GM11168 (cell line): ENCODE results near the gene RAPGEF5.

ENCODE experiments used
- in situ Hi-C: fragments of 300-500 bp; cut with MboI; formaldehyde crosslinking; loops from one replicate; pipeline ENCODE4 v1.12.0; 2022; ENCODE audit warnings: low sequenced_read_pairs; ENCODE audit not compliant: unreplicated experiment

The RAPGEF5 gene

GRCh38 chr7:22277375-22277774, 79.6 kb downstream of the RAPGEF5 start:
- in situ Hi-C loops: no loop called here

GRCh38 chr7:22275661-22276060, 81.3 kb downstream of the RAPGEF5 start:
- in situ Hi-C loops: no loop called here

DNA sequence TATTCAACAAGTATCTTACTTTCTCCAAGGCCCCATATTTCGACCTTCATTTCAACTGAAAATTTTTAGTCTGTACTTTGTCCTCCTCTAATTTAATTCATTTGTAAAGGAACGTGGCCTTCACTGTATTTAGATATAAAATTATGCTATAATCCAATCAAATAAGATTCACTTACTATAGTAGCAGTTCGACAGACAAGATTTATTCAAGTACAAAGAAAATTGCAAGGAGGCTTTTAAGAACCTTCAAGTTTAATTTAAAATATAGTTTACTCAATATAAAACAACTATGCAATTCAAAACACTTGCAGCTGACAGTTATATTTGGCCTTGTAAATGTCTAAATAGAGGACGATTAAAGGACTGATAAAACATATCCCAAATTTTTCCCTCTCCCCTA, 85.6 kb downstream of the RAPGEF5 start:
- in situ Hi-C loops: no loop called here

- in situ Hi-C loops: no loop called here
Observed at GRCh38 chr7:22270371-22270770, 86.6 kb downstream of the RAPGEF5 start.

DNA sequence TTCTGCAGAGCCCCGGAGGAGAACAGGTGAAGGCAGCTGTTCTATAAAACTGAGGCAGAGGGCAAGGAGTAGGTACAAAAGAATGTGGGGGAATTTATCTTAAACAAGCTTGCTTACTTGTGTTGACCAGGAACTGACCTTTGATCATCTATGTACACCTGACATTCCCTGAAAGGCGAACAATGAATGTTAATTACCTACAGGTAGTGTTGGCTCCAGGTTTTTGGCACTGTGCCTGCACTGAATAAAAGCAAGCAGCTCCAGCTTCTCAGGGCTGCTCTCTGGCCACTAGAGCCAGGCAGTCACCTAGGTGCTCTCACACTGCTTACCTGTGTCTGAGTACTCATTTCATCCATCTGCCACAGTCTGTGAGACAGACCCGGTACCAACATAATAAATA, 87.0 kb downstream of the RAPGEF5 start:
- in situ Hi-C loops: no loop called here

- in situ Hi-C loops: no loop called here
Observed at GRCh38 chr7:22268884-22269421, 88.0 kb downstream of the RAPGEF5 start.

DNA sequence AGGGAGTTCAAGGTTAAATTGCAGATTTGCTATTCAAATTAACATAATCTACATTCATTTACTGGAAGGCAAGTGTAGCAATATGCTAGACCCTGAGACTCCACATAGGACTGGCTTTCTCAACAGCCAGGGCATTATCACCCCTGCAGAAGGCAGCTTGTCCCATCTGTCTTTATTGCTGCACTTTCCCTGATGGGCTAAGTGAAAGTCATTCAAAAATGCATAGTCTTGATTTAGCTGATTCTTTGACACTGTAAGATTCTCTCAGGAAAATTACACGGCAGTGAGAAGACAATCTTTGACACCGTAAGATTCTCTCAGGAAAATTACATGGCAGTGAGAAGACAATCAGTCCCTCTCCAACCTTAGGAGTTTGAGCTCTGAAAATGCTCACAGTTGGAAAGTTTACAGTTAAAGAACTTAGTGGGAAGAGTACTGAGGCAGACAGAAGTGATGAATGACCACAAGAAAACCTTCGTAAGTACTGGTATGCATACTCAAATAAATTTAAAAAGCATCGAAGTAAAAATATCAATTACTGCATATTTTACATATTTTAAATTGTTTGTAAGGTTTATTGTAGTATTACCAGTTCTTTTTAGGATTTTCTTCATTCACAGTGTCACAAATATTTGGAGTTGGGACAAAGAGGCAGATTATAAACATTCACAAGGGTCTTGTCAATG, 88.9 kb downstream of the RAPGEF5 start:
- in situ Hi-C loops: no loop called here

GRCh38 chr7:22262538-22262937, 94.4 kb downstream of the RAPGEF5 start:
- in situ Hi-C loops: no loop called here

- in situ Hi-C loops: no loop called here
Observed at GRCh38 chr7:22256541-22257096, 100.3 kb downstream of the RAPGEF5 start.

DNA sequence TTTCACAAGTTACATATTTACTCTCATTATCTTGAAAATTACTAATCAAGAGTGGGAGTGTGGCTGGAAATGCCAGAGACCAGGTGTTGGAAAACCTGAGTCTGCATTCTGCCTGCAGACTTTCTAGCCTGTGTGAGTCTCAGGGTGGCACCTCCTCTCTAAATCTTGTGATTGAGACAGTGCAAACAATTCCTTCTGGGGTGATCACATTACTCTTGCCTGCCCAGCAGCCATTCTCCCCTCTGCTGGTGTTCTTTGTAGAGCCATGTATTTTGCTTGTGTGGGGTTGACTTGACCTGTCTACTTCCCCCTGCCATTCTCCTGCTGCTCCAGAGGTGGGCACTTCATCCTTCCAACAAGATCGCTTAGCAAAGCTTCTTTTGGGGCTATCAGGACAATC, 101.1 kb downstream of the RAPGEF5 start:
- in situ Hi-C loops: no loop called here

DNA sequence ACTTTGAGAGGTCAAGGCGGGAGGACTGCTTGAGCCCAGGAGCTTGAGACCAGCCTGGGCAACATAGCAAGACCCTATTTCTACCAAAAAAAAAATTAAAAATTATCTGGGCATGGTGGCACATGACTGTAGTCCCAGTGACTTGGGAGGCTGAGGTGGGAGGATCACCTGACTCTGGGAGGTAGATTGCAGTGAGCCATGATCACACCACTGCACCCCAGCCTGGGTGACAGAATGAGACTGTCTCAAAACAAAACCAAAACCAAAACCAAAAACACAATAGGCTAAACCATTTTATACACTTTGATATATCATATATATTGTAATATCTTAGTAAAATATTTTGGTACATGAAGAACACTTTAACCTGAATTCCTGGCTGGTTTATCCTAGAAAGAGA, 101.6 kb downstream of the RAPGEF5 start:
- in situ Hi-C loops: no loop called here

DNA sequence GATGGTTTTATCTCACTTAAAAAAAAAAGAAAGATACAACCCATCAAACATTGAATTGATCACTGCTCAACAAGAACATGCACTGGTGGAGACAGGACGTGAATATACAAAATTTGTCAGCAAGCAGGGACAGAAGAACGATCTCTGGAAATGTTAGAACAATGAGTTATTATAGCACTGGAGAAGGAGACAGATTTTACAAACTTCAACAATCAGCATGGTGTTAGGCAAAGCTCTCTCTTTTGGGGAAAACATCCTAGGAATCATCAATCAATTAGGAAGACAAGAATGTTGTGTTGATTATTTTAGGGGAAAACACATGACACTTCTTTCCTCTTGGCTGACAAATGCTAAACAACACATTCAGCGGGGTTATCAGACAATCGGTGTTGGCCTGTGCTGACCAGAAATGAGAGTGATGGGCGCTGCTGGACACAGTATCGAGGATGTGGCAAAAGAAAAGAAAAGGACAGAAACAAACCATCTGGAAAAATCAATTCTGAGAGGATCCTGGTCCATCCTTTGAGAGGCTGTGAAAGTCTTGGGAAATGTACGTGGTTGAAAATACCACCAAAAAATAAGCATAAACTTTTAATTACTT, 103.9 kb downstream of the RAPGEF5 start:
- in situ Hi-C loops: no loop called here

GRCh38 chr7:22252016-22252415, 104.9 kb downstream of the RAPGEF5 start:
- in situ Hi-C loops: no loop called here

- in situ Hi-C loops: no loop called here
Observed at GRCh38 chr7:22251281-22251680, 105.7 kb downstream of the RAPGEF5 start.

DNA sequence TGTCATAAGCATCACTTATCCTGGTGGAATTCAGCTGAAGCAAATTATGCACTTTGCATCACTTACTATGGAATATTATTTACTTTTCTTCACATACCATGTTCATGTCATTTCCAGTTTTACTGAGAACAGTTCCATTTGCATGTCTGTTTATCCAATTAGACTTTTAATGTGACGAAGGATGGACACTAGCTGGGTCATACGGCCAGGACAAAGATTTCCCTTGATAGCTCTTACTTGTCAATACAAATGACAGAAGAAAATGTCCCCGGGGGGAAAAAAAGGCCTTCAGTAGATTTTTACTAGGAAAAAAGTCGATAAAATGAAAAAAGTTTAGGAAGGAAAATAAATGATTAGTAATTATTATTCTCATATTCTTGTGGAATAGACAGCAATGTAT, 106.6 kb downstream of the RAPGEF5 start:
- in situ Hi-C loops: no loop called here

- in situ Hi-C loops: no loop called here
Observed at GRCh38 chr7:22248111-22248809, 108.7 kb downstream of the RAPGEF5 start.

GRCh38 chr7:22241805-22242390, 115.1 kb downstream of the RAPGEF5 start:
- in situ Hi-C loops: no loop called here

DNA sequence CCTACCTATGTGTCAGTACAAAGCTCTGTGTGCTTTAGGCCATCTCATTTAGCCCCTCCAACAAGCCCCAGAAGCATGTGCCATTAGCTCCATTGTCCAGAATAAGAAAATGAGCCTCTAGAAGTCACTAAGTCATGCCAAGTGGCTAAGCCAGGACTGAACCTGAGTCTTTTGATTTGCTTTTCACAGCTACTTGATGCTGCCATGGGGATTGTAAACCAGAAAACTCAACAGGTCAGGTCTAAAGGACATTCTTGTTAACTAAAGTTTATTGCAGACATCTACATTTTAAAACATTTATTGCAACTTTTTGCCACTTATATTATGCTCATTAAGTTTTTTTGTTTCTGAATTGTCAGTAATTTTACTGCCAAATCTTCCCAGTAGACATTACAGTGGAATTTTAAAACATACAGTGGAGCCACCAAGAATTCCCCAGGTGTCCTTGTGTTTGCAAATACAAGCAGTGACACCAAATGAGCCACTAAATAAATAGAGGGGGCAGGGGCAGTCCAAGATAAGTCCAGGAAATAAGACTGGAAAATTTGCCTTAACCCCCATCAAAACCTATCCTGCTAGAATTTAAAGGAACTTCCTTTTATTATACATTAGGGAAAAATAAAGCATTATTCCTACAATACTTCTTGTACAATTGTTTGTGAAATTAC, 115.9 kb downstream of the RAPGEF5 start:
- in situ Hi-C loops: no loop called here

GRCh38 chr7:22238354-22239311, 118.3 kb downstream of the RAPGEF5 start:
- in situ Hi-C loops: no loop called here
